Colonic mucosa (tissue), 4 donors: ENCODE data around the gene FRYL. TPM values are rescaled to one million over a fixed set of nuclear protein-coding genes. Genes with fewer than 3 reads are reported as not detected.

ENCODE experiments used
- DNase-seq: peaks from one replicate; pipeline ENCODE4 v3.0.0-alpha.2; 2020
- H3K27ac ChIP-seq: fragments of 200-600 bp; one replicate; pipeline ENCODE4 v1.8.0; 2021
- H3K27me3 ChIP-seq: fragments of 200-600 bp; one replicate; pipeline ENCODE4 v1.8.0; 2021
- H3K36me3 ChIP-seq: fragments of 200-600 bp; one replicate; pipeline ENCODE4 v1.8.0; 2021
- H3K4me1 ChIP-seq: fragments of 200-600 bp; one replicate; pipeline ENCODE4 v1.8.0; 2021; ENCODE audit warnings: mild to moderate bottlenecking
- H3K4me3 ChIP-seq: fragments of 200-600 bp; one replicate; pipeline ENCODE4 v1.8.0; 2021
- H3K9ac ChIP-seq, 2 donors: one replicate each; pipeline ENCODE4 v1.7.0; 2013; ENCODE audit warnings: control low read depth in 2 of 2, low read depth in 2 of 2, low read length in 2 of 2
- H3K9me3 ChIP-seq: fragments of 200-600 bp; one replicate; pipeline ENCODE4 v1.8.0; 2021
- CTCF ChIP-seq: fragments of 200-600 bp; IDR thresholded peaks from one replicate; pipeline ENCODE4 v1.8.0; 2022; ENCODE audit warnings: antibody characterized with exemption, mild to moderate bottlenecking
- intact Hi-C: fragments of 100-400 bp; cut with DNase I; formaldehyde crosslinking; loops from one replicate; pipeline ENCODE4 v1.14.1; 2022
- total RNA-seq, 2 donors: library from RNA; stranded (reverse); fragmentation: NEBNext Ultra II Directional in 1 of 2; extraction: Animal tissue kit (Norgen Biotek cat#: 25700) in 1 of 2; gene quantifications; one replicate each; pipeline ENCODE4 v1.2.1, GENCODE V29; 2021
- donor health status: healthy.
- donor health status: DM: no; HTN: no; CAD: no.
- donor health status: DM: no; HTN: no; CAD: no.

The FRYL gene
- total RNA-seq, 2 donors from 2014 or later = 193 to 292 TPM

- peaks cover 54% of the 10 kb centered on the region for H3K27me3 ChIP-seq
- H3K4me1 ChIP-seq = no peaks in the 10 kb centered on the region
- intact Hi-C loops = no loop called here
- no peak overlapping the region for H3K27ac ChIP-seq
- no peaks in the 10 kb centered on the region for H3K36me3 ChIP-seq
- peak overlapping the region; percentile 34 for H3K4me3 ChIP-seq
- DNase-seq = peak; percentile 48
- no peaks in the 10 kb centered on the region for H3K9me3 ChIP-seq
- no peak overlapping the region for H3K9ac ChIP-seq
- no peak for TF ChIP-seq CTCF
Observed at GRCh38 chr4:48490680-48491513, 289.2 kb downstream of the FRYL start.

GRCh38 chr4:48490012-48490679 is 289.9 kb downstream of the FRYL start, which contains the start of gene ZAR1:
Gene ZAR1, plus strand, starts transcription at chr4:48490252. Its CDS starts 40 bp downstream, at chr4:48490292.
- no peak within 1 kb of the TSS for H3K9ac ChIP-seq
- intact Hi-C loops = no loop called here
- TF ChIP-seq CTCF = no peak
- peaks cover 58% of the 10 kb centered on the region for H3K27me3 ChIP-seq
- H3K4me3 ChIP-seq = peak within 1 kb of the TSS; percentile 34
- no peak for DNase-seq
- no peaks in the 10 kb centered on the region for H3K9me3 ChIP-seq
- H3K36me3 ChIP-seq = no peaks in the 10 kb centered on the region
- H3K27ac ChIP-seq = no peak within 1 kb of the TSS
- no peaks in the 10 kb centered on the region for H3K4me1 ChIP-seq

- intact Hi-C loops = no loop called here
- TF ChIP-seq CTCF = no peak
- no peaks in the 10 kb centered on the region for H3K36me3 ChIP-seq
- H3K27ac ChIP-seq = no peak overlapping the region
- no peak overlapping the region for H3K4me3 ChIP-seq
- no peak overlapping the region for H3K9ac ChIP-seq
- no peaks in the 10 kb centered on the region for H3K9me3 ChIP-seq
- no peak for DNase-seq
- H3K27me3 ChIP-seq = peaks cover 63% of the 10 kb centered on the region
- no peaks in the 10 kb centered on the region for H3K4me1 ChIP-seq
Observed at GRCh38 chr4:48489683-48490011, 290.4 kb downstream of the FRYL start.

GRCh38 chr4:48484494-48485168 is 295.4 kb downstream of the FRYL start:
- no peak for TF ChIP-seq CTCF
- peaks cover 64% of the 10 kb centered on the region for H3K27me3 ChIP-seq
- H3K4me1 ChIP-seq = no peaks in the 10 kb centered on the region
- H3K4me3 ChIP-seq = no peak overlapping the region
- no peak overlapping the region for H3K9ac ChIP-seq
- H3K36me3 ChIP-seq = no peaks in the 10 kb centered on the region
- no peaks in the 10 kb centered on the region for H3K9me3 ChIP-seq
- DNase-seq = no peak
- intact Hi-C loops = no loop called here
- no peak overlapping the region for H3K27ac ChIP-seq

- H3K27me3 ChIP-seq = peaks cover 58% of the 10 kb centered on the region
- no peak overlapping the region for H3K27ac ChIP-seq
- intact Hi-C loops = no loop called here
- H3K4me1 ChIP-seq = no peaks in the 10 kb centered on the region
- TF ChIP-seq CTCF = no peak
- H3K9ac ChIP-seq = no peak overlapping the region
- no peaks in the 10 kb centered on the region for H3K36me3 ChIP-seq
- no peak for DNase-seq
- H3K4me3 ChIP-seq = peak overlapping the region; percentile 36
- no peaks in the 10 kb centered on the region for H3K9me3 ChIP-seq
Observed at GRCh38 chr4:48483777-48484493, 296.1 kb downstream of the FRYL start.
